Nephron progenitor cell (in vitro differentiated cells): Measurements from ENCODE around the gene LEPR.

ENCODE experiments used
- DNase-seq: peaks from one replicate; pipeline ENCODE4 v3.0.0; 2021
- H3K27ac Mint-ChIP-seq: 2 replicates; pipeline ENCODE4 v1.8.0; 2021; ENCODE audit warnings: mild to moderate bottlenecking, moderate library complexity, mixed read lengths
- H3K27me3 Mint-ChIP-seq: 2 replicates; pipeline ENCODE4 v1.8.0; 2021; ENCODE audit warnings: mild to moderate bottlenecking, low read depth, mixed read lengths; ENCODE audit not compliant: poor library complexity
- H3K36me3 Mint-ChIP-seq: 2 replicates; pipeline ENCODE4 v1.8.0; 2021; ENCODE audit warnings: low read depth, mixed read lengths
- H3K4me1 Mint-ChIP-seq: 2 replicates; pipeline ENCODE4 v1.8.0; 2021; ENCODE audit warnings: mixed read lengths
- H3K4me3 Mint-ChIP-seq: 2 replicates; pipeline ENCODE4 v1.8.0; 2021; ENCODE audit warnings: mild to moderate bottlenecking, moderate library complexity, mixed read lengths
- H3K9me3 Mint-ChIP-seq: 2 replicates; pipeline ENCODE4 v1.8.0; 2021; ENCODE audit warnings: mild to moderate bottlenecking, moderate library complexity, mixed read lengths
- TF ChIP-seq, protein P1 (sequence below): fragments of 200-600 bp; sonication (generic); IDR thresholded peaks from 2 replicates; pipeline ENCODE4 v1.5.0; 2021; ENCODE audit warnings: antibody characterized with exemption

LEPR gene

GRCh38 chr1:65434760-65435159 lies 14.3 kb downstream of the LEPR start:
- no peak overlapping the region for H3K27ac Mint-ChIP-seq
- no peaks in the 10 kb centered on the region for H3K27me3 Mint-ChIP-seq

DNA sequence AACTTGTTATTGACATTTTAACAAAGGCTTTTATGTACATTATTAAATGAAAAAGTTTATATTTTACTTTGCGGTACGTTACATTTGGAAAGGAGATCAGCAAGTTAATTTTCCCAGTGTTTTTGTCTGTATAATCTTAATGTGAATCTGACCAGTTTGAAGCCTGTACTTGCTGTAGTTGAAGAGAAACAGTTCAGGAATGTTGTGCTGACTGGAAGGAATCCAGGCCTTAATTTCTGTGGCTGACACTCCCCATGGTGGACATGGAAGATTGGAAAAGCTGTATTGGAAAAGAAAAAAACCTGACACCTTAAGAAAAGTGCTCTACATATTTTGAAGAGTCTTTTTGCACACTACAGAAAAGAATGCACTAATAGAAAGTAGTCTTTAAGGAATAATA lies 15.5 kb downstream of the LEPR start:
- TF ChIP-seq, protein P1, sequence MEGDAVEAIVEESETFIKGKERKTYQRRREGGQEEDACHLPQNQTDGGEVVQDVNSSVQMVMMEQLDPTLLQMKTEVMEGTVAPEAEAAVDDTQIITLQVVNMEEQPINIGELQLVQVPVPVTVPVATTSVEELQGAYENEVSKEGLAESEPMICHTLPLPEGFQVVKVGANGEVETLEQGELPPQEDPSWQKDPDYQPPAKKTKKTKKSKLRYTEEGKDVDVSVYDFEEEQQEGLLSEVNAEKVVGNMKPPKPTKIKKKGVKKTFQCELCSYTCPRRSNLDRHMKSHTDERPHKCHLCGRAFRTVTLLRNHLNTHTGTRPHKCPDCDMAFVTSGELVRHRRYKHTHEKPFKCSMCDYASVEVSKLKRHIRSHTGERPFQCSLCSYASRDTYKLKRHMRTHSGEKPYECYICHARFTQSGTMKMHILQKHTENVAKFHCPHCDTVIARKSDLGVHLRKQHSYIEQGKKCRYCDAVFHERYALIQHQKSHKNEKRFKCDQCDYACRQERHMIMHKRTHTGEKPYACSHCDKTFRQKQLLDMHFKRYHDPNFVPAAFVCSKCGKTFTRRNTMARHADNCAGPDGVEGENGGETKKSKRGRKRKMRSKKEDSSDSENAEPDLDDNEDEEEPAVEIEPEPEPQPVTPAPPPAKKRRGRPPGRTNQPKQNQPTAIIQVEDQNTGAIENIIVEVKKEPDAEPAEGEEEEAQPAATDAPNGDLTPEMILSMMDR, result no peak
- DNase-seq, result no peak
- H3K4me3 Mint-ChIP-seq, result no peak overlapping the region
- peaks cover 43% of the 10 kb centered on the region for H3K36me3 Mint-ChIP-seq
- H3K27me3 Mint-ChIP-seq, result no peaks in the 10 kb centered on the region
- no peaks in the 10 kb centered on the region for H3K9me3 Mint-ChIP-seq
- H3K4me1 Mint-ChIP-seq, result no peaks in the 10 kb centered on the region
- H3K27ac Mint-ChIP-seq, result peak overlapping the region; percentile 29

More at GRCh38 chr1:65434760-65435159, 14.3 kb downstream of the LEPR start:
- Mint-ChIP-seq H3K36me3 (peaks cover 43% of the 10 kb centered on the region), H3K4me3 (no peak overlapping the region), H3K9me3 (no peaks in the 10 kb centered on the region), H3K4me1 (peaks cover 4% of the 10 kb centered on the region)
- no peak for DNase-seq
- TF ChIP-seq, protein P1, result no peak

DNA sequence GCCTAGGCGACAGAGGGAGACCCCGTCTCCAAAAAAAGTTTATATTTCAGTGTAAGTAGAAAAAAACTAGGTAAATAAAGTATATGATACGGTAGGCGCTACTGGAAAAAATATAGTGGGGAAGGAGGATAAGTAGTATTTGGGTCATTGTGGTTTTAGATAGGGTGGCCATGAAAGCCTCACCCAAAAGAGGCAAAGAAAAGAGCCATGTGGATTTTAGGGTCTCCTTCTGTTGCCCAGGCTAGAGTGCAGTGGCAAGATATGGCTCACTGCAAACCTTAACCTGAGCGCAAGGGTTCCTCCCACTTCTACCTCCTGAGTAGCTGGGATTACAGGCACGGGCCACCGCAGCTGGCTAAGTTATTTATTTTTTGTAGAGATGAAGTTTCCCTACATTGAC lies 17.1 kb downstream of the LEPR start:
- H3K27me3 Mint-ChIP-seq, result no peaks in the 10 kb centered on the region
- peaks cover 40% of the 10 kb centered on the region for H3K36me3 Mint-ChIP-seq
- TF ChIP-seq, protein P1, result no peak
- no peak overlapping the region for H3K4me3 Mint-ChIP-seq
- DNase-seq, result no peak
- H3K9me3 Mint-ChIP-seq, result peaks cover 6% of the 10 kb centered on the region
- no peak overlapping the region for H3K27ac Mint-ChIP-seq
- H3K4me1 Mint-ChIP-seq, result no peaks in the 10 kb centered on the region

DNA sequence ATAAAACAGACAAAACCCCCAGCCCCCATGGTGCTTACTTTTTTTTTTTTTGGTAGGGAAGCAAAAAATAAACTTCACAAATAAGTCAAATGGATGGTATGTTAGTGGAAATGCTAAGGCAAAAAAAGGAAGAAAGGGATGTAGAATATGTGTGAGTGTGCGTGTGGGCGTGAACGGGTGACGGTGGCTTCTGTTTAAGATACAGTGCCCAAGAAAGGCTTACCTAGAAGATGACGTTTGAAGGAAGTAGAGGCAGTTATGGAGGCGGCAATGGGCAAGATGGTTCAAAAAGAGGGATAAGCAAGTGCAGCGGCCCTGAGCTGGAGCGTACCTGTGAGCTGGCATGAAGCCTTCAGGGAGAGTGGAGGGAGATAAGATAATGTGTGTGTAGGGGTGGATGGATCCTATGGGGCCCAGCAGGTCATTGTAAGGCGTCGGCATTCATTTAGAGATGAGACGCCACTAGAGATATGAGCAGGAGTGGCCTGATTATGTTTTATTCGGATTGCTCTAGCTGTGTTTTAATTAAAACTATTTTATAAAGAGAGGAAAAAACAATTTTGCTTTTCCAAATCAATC lies 19.9 kb downstream of the LEPR start:
- Mint-ChIP-seq H3K27ac (peak overlapping the region; percentile 23), H3K4me1 (no peaks in the 10 kb centered on the region)

DNA sequence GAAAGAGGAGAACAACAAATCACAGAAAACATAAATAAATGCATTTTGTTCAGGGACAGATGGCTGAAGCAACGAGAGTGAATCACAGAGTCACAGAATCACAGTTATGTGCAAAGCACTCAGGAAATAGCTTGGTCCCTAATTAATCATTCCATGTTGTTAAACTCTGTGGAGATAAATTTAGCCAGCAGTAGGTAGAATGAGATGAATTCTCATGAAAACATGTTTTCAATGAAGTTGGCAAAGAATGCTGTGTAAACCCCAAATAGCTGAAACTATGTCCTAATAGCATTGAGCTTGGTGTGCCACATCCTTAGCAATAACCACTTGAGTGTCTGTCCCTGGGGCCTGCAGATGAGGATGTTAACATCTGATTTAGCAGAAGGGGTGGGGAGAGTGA lies 20.4 kb downstream of the LEPR start:
- TF ChIP-seq, protein P1, result no peak

More for the DNA sequence above, 19.9 kb downstream of the LEPR start:
- H3K4me3 Mint-ChIP-seq, result no peak overlapping the region
- H3K36me3 Mint-ChIP-seq, result peaks cover 29% of the 10 kb centered on the region
- peaks cover 10% of the 10 kb centered on the region for H3K9me3 Mint-ChIP-seq
- no peak for DNase-seq
- no peaks in the 10 kb centered on the region for H3K27me3 Mint-ChIP-seq
- TF ChIP-seq, protein P1, result no peak

DNA sequence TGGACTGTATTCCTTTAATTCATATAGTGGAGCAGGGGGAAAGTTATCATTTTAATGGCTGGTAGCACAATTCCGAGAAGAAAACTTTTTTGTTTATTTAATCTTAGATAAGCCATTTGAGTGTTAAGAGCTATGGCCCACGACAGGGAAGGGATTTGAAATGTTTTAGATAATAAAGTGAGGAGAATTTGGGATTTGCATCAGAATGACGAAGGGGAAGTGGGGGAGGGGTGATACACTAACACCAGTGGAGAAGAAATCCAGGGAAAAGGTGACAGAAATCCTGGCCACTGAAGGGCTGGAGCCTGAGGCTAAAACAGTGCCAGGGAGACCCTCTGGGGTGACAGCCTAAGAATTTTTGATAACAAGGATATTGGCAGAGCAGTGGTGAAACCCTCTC lies 21.0 kb downstream of the LEPR start:
- Mint-ChIP-seq H3K27ac (no peak overlapping the region), H3K4me1 (no peaks in the 10 kb centered on the region), H3K27me3 (no peaks in the 10 kb centered on the region), H3K4me3 (no peak overlapping the region), H3K36me3 (peaks cover 22% of the 10 kb centered on the region), H3K9me3 (peaks cover 10% of the 10 kb centered on the region)
- no peak for DNase-seq
- TF ChIP-seq, protein P1, result no peak

More for the DNA sequence above, 20.4 kb downstream of the LEPR start:
- peaks cover 10% of the 10 kb centered on the region for H3K9me3 Mint-ChIP-seq
- no peaks in the 10 kb centered on the region for H3K27me3 Mint-ChIP-seq
- H3K4me1 Mint-ChIP-seq, result no peaks in the 10 kb centered on the region
- no peak for DNase-seq
- H3K4me3 Mint-ChIP-seq, result no peak overlapping the region
- H3K27ac Mint-ChIP-seq, result no peak overlapping the region
- H3K36me3 Mint-ChIP-seq, result peaks cover 25% of the 10 kb centered on the region
